NCI-H2029 treated with DMSO at 0.1 percent for 48 hours (cell line): ENCODE data around the gene MST1R.
"Not testable (repeated sequence)": the region's sequence is repeated elsewhere in the genome, so short reads cannot be mapped to it uniquely, and the experiment has no call there.

Source experiments
- DNase-seq: peaks from one replicate; lab custom pipeline; 2025; lab: John Stamatoyannopoulos, UW

Gene MST1R

DNA sequence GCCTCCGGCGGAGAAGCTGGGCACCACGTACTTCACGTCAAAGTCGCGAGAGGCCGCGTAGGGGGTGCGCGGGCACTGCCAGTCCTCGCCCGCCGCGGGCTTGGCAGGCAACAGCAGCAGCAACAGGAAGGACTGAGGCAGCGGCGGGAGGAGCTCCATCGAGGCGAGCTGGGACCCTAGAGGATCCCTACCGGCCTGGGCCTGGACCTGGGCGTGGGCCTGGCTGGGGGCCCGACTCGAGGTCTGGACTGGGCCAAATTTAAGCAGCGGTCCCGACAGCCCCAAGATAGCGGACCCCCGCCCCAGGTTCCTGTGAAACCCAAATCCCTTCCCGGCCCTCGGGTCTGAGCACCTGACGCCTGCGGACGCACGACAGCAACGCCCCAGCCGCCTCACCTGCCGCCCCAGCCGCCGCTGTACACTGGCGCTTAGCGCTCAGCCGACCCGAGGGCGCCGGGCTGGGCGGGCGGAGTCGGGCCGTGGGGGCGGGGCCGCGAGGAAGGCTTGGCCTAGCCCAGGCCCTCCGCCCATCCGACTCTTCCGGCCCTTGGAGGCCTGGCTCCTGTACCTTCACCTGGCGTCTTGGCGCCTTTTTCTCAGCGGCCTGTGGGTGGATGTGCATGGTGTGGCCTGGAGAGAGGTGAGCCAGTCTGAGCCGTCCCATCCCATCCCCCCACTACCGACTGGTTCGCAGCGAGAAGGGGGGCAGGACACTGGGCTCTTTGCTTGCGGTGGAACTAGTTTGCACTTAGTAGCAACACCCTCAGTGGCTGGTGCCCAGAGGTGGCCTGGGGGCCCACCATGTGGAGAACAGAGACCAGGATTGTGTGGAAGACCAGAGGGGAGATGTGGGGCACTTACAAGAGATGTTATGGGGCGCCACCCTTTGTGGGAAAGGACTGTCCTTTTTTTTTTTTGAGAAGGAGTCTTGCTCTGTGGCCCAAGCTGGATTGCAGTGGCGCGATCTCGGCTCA, at the start of gene MST1R:
Gene MST1R (minus strand): TSS at position 423 of the 974 bp plus-strand sequence. CDS start 264 bp downstream, at position 159.
- DNase-seq = peak; percentile 67

- no peak for DNase-seq
These were observed 49.3 kb upstream of the MST1R start for GRCh38 chr3:49952924-49953323.

GRCh38 chr3:49942651-49943050, 39.0 kb upstream of the MST1R start:
- DNase-seq = no peak

- no peak for DNase-seq
These were observed 37.1 kb upstream of the MST1R start for GRCh38 chr3:49940667-49941249.

DNA sequence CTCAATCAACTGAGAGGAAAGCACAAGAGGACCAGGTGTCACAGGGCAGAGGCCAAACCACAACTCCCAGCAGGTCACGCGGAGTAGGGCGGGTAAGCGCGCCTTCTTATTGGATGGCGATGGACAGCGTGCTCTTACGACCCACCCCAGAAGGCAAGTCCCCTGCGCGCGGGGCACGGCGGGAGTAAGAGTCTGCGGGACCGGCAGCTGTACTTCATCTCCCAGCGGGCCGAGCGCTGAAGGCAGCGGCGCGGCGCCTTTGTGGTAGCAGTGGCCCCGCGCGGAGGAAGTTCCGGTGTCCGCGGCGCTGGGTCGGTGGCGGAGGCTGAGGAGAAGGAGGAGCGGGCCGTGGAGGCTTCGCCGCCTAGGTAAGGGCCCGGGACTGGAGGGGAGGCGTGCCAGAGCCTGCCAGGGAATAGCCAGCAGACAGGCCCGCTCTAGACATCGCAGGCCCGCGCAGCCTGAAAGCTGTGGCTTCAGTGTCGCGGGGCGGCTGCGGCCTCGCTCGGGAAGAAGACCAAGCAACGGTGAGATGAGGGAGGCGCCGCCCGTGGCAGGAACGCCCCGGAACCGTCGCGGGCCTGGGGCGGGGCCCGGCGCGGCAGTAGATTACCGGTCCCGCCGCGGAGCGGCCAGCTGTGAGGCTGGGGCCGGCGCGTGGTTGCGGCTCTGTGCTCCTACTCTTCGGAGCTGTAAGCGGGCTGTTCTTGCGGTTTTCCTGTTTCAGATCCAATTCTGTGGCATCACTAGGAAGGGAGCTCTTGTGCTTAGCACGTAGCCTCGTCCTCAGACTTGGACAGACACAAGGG, 36.4 kb upstream of the MST1R start, which contains the start of gene RBM6:
Gene RBM6 (plus strand): TSS at position 293 of the 809 bp plus-strand sequence. CDS start 22,492 bp downstream, outside the sequence.
- DNase-seq = peak; percentile 51

DNA sequence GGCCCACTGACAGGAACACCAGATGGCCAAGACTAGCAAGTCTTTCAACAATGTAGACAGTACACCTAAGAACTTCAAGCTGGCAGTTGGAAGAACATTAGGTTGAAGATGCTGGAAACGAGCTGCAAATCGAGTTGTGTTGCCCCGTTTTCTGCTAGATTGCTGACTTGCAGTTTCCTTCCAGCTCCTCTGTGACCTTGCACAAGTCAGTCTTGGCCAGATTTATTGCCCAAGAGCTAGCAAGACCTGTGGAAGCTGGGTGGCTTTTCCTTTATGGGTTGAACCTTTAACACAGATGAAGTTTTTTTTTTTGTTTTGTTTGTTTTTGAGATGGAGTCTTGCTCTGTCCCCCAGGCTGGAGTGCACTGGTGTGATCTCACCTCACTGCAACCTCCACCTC, 33.4 kb upstream of the MST1R start:
- DNase-seq = no peak

- DNase-seq = not testable (repeated sequence)
These were observed 28.6 kb upstream of the MST1R start for GRCh38 chr3:49932281-49932680.

- no peak for DNase-seq
These were observed 27.2 kb upstream of the MST1R start for GRCh38 chr3:49930922-49931321.

GRCh38 chr3:49930168-49930690, 26.6 kb upstream of the MST1R start:
- DNase-seq = no peak

GRCh38 chr3:49929291-49930167, 25.9 kb upstream of the MST1R start, which contains the start of gene MON1A:
Gene MON1A (minus strand): TSS chr3:49929811. CDS start chr3:49913346, 16,465 bp downstream.
- DNase-seq = peak; percentile 64

DNA sequence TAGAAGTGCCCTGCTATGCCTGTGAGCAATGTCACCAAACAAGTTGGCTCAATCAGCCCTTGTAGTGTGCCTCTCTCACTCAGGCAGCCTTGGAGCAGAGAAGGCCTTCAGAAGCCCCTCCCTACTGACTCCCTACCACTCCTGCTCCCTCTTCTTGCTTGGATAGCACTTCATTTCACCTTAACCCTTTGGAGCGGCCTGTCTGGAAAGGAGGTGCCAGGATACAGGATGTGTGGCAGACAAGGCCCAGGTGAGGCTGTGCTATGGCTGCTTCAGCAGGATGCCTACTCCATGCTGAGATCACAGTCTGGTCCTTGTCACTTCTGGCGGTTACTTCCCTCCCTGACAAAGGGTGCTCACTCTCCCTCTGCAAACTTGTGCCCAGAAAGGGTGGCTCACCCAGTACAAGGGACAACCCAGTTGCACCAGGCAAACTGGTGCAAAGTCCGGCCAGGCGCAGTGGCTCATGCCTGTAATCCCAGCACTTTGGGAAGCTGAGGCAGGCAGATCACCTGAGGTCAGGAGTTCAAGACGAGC, 24.9 kb upstream of the MST1R start:
- no peak for DNase-seq

DNA sequence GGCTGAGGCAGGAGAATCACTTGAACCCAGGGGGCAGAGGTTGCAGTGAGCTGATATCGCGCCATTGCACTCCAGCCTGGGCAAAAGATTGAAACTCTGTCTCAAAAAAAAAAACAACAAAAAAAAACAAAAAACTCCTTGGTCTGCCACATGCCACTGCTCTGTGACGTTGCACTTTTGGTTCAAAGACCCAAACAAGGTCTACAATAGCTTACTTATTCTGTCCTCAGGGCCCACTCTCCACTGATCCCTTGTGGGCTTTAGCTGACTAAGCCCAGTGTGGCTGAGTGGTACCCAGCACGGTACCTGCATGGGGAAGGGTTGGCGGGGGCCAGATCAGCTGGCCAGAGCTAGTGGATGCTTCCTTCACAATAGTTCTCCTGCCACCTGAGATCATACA, 24.1 kb upstream of the MST1R start:
- no peak for DNase-seq

DNA sequence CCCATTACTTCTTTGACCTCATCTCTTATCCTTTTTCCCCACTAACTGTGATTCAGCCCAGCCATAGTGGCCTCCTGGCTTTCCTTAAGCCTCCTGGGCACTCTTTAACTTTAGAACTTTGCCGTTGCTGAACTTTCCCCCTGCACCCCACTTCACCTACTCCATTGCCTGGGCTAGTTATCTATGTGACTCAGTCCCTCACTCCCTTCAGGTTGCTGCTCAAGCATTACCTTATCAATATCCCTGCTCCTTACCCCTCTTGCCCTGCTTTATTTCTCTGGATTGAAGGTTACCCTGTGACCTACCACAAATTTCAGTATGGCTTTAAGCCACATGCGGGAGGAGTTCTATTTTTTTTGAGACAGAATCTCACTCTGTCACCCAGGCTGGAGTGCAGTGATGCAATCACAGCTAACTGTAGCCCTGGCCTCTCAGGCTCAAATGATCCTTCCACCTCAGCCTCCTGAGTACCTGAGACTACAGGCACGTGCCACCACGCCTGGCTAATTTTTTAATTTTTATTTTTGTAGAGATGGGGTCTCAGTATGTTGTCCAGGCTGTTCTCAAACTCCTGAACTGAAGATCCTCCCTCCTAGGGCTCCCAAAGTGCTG, 22.6 kb upstream of the MST1R start:
- DNase-seq = no peak

GRCh38 chr3:49925485-49925884, 21.8 kb upstream of the MST1R start:
- DNase-seq = no peak

GRCh38 chr3:49924683-49925082, 21.0 kb upstream of the MST1R start:
- no peak for DNase-seq

- not testable (repeated sequence) for DNase-seq
These were observed 14.3 kb upstream of the MST1R start for GRCh38 chr3:49917806-49918590.

GRCh38 chr3:49916686-49917085, 13.0 kb upstream of the MST1R start:
- DNase-seq = no peak

- DNase-seq = no peak
These were observed 11.2 kb upstream of the MST1R start for GRCh38 chr3:49914906-49915305.

- no peak for DNase-seq
These were observed 9.2 kb upstream of the MST1R start for GRCh38 chr3:49912881-49913281.
